Astrocyte of the cerebellum (primary cell): ENCODE results near the gene RSF1.
A peak's percentile ranks its signal among the peaks of the same experiment; 100 is the strongest.
"Not testable (repeated sequence)": the region's sequence is repeated elsewhere in the genome, so short reads cannot be mapped to it uniquely, and the experiment has no call there.

Experiments used
- DNase-seq: peaks from one replicate; pipeline ENCODE4 v3.0.0-alpha.2; 2011; ENCODE audit warnings: low read depth
- H3K4me3 ChIP-seq: 2 replicates; pipeline ENCODE4 v1.5.1; 2011; ENCODE audit warnings: mild to moderate bottlenecking, low read depth, low read length, moderate library complexity
- in situ Hi-C: cut with HindIII; loops from 2 replicates; pipeline ENCODE4 v1.10.0; 2017; ENCODE audit warnings: low sequenced_read_pairs
- TF ChIP-seq, protein P1 (sequence below): IDR thresholded peaks from 2 replicates; pipeline ENCODE4 v1.5.1; 2012; ENCODE audit warnings: low read length, low read depth, moderate library complexity, mild to moderate bottlenecking; ENCODE audit errors: missing control alignments

The RSF1 gene, protein sequence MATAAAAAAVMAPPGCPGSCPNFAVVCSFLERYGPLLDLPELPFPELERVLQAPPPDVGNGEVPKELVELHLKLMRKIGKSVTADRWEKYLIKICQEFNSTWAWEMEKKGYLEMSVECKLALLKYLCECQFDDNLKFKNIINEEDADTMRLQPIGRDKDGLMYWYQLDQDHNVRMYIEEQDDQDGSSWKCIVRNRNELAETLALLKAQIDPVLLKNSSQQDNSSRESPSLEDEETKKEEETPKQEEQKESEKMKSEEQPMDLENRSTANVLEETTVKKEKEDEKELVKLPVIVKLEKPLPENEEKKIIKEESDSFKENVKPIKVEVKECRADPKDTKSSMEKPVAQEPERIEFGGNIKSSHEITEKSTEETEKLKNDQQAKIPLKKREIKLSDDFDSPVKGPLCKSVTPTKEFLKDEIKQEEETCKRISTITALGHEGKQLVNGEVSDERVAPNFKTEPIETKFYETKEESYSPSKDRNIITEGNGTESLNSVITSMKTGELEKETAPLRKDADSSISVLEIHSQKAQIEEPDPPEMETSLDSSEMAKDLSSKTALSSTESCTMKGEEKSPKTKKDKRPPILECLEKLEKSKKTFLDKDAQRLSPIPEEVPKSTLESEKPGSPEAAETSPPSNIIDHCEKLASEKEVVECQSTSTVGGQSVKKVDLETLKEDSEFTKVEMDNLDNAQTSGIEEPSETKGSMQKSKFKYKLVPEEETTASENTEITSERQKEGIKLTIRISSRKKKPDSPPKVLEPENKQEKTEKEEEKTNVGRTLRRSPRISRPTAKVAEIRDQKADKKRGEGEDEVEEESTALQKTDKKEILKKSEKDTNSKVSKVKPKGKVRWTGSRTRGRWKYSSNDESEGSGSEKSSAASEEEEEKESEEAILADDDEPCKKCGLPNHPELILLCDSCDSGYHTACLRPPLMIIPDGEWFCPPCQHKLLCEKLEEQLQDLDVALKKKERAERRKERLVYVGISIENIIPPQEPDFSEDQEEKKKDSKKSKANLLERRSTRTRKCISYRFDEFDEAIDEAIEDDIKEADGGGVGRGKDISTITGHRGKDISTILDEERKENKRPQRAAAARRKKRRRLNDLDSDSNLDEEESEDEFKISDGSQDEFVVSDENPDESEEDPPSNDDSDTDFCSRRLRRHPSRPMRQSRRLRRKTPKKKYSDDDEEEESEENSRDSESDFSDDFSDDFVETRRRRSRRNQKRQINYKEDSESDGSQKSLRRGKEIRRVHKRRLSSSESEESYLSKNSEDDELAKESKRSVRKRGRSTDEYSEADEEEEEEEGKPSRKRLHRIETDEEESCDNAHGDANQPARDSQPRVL (N-terminal part only)

DNA sequence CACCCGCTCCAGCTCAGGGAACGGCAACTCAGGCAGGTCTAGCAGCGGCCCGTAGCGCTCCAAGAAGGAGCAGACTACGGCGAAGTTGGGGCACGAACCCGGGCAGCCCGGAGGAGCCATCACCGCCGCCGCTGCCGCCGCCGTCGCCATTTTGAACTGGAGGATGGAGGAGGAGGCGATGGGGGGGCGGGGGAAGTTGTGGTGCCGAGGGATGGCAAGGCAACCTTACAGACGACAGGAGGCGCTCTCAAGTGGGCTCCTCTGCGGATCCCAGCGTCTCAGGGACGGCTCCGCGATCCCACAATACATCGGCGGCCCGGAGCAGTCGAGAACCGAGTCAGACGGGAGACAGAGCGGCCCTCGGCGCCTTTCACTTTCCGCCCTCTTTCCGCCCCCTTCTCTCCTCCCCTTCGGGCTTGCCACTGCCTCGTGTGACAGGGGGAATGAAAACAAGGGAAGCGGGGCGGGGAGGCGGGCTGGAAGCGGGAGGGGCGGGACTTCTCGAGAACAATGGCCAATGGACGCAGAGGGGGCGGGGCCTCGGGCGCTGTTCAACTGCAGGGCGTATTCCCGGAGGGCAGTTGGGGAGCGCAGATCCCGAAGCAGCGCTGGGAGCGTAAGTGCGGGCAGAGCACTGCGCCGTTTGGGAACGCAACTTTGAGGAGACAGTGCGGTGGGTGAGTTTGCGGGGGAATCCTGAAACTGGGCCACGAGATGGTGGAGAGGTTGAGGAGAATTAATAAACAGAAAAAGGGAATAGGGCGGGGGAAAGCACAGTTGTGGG is at the start of gene RSF1, which contains the start of gene AAMDC:
Gene RSF1 (minus strand): TSS at position 158 of the 784 bp plus-strand sequence. CDS start 8 bp downstream, at position 150.
Gene AAMDC (plus strand): TSS at position 580 of the 784 bp plus-strand sequence. CDS start 21,353 bp downstream, outside the sequence.
- in situ Hi-C loops = no loop called here
- TF ChIP-seq, protein P1, sequence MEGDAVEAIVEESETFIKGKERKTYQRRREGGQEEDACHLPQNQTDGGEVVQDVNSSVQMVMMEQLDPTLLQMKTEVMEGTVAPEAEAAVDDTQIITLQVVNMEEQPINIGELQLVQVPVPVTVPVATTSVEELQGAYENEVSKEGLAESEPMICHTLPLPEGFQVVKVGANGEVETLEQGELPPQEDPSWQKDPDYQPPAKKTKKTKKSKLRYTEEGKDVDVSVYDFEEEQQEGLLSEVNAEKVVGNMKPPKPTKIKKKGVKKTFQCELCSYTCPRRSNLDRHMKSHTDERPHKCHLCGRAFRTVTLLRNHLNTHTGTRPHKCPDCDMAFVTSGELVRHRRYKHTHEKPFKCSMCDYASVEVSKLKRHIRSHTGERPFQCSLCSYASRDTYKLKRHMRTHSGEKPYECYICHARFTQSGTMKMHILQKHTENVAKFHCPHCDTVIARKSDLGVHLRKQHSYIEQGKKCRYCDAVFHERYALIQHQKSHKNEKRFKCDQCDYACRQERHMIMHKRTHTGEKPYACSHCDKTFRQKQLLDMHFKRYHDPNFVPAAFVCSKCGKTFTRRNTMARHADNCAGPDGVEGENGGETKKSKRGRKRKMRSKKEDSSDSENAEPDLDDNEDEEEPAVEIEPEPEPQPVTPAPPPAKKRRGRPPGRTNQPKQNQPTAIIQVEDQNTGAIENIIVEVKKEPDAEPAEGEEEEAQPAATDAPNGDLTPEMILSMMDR = peak; percentile 80
- peak within 1 kb of the TSS; percentile 92 for H3K4me3 ChIP-seq
- peak; percentile 98 for DNase-seq

DNA sequence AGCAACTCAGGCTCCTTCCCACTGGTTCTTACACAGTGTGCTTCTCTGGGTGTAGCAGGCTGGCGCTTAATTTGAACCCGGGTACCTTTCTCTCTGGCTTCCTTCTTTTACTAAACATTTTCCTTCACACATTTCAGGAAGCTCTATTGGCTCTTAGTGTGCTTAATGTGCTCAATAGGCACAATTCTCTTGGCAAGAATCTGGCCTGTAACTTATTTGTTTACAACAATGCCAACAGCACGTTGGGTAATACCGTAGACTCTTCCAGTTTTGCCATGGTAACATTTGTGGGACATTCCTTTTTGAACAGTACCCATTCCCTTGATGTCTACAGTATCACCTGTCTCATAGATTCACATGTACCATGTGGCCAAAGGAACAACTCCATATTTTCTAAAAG is 48.2 kb upstream of the RSF1 start:
- no peak for DNase-seq
- in situ Hi-C loops = no loop called here
- TF ChIP-seq, protein P1 = no peak
- H3K4me3 ChIP-seq = no peak overlapping the region

DNA sequence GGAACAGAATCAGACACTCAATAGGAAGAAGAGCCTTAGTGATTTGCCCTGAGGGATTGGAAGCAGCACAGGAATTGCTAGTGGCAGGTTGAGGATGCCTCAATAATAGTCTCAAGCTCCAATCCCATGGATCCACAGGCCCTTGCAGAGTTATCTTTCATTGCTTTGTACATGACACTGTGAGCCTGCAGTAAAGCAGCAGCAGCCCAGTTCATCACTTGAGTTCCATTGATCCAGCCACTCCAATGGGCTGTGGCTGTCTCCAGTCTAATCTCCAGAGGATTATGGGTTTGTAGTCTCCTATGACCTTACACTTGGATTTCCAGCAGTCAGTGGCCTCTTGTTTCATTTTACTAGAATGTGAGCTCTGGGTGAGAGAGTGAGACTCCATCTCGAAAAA is 45.8 kb upstream of the RSF1 start:
- in situ Hi-C loops = no loop called here
- TF ChIP-seq, protein P1 = no peak
- DNase-seq = no peak

DNA sequence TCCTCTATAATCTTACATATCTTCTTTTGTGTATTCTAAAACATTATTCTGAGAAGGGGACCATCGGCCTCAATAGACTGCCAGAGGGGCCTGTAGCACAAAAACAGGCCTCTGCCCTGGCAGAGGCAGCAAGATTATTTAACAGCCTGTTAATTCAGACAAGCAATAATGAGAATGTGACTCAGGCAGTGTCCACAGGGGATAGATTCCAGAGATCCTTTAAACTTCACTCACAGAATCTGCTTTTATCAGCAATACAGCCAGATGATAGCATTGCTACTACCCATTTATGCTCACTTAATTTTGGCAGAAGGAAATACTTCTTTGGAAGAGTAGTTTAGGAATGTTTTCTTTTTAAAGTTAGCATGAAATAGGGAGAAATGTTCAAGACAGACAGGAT is 45.3 kb upstream of the RSF1 start:
- H3K4me3 ChIP-seq = no peak overlapping the region
- no peak for DNase-seq
- TF ChIP-seq, protein P1 = no peak
- in situ Hi-C loops = no loop called here

More for the DNA sequence above, 45.8 kb upstream of the RSF1 start:
- no peak overlapping the region for H3K4me3 ChIP-seq

DNA sequence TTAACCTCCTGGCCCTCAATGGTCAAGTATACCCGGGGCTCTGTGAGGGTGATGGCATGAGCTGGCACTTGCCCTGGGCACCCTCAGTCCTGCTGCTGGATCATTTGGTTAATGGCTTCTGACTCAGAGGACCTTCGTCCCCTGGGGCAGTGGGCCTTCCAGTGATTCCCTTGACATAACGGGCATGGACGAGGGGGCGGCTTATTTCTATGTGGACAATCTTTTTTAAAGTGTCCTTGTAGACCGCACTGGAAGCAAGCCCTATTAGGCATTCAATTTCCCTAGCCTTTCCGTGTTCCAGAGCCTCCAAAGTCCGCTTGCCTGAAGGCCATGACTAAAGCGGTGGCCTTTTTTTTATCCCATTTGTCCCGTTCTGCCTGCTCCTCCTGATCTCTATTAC is 40.9 kb upstream of the RSF1 start:
- H3K4me3 ChIP-seq, in situ Hi-C loops, DNase-seq: not testable (repeated sequence)

DNA sequence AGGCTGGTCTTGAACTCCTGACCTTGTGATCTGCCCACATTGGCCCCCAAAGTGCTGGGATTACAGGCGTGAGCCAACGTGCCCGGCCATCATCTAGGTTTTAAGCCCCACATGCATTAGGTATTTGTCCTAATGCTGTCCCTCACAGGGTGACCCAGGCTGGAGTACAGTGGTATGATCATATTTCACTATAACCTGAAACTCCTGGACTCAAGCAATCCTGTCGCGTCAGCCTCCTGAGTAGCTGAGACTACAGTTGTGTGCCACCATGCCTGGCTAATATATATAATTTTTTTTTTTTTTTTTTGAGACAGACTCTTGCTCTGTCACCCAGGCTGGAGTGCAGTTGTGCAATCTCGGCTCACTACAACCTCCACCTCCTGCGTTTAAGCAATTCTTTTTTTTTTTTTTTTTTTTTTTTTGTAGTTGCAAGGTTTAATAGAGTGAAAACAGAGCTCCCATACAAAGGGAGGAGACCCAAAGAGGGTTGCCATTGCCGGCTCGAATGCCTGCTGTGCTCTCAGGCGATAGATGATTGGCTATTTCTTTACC is 37.5 kb upstream of the RSF1 start:
- DNase-seq, in situ Hi-C loops, H3K4me3 ChIP-seq: not testable (repeated sequence)
